Activated CD8-positive, alpha-beta memory T cell treated with anti-CD3 and anti-CD28 coated beads, Interleukin-2, amount 50 U/mL, for 1 hour (primary cell): ENCODE results near the gene TXLNA.

Experiments used
- DNase-seq: peaks from one replicate; pipeline ENCODE4 v3.0.0-alpha.2; 2020; ENCODE audit errors: extremely low read depth

The TXLNA gene

DNA sequence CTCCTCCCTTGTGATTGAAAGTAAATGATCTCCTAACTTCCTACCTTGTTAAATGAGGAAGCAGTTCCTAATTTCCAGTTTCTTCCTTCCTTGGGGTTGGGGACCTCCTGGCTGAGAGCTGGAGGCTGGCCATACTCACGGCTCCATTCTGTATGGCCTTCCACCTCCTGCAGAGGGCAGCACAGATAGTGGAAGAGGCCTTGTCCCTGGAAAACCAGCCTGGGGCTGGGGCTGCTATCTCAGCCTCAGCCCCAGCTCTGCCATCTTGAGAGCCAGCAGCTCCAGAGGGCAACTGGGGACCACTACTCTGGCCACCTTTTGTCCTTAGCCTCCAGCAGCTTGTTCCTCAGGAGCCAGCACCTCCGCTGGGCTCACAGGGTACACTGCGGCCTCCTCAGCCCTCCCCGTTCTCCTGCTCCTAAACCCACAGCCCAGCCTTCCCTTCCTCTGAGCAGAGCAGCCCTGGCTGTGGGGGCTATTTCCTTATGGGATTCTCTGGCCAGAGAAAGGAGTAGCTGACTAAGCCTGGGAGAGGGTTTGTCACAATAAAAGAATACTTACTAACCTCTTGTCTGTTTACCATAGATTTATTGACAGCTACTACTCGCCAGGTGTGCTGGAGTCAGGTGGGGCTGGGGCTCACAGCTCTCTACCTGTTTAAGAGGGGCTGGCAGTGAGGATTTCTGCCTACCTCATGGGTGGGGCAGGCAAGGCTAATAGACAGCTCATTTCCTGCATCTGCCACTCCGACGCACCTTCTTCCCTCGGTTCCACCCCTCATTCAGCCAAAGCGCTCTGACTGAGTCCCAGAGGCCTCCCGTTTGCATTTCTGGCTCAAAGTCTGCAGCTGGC is 36.4 kb downstream of the TXLNA start:
- DNase-seq: no peak

DNA sequence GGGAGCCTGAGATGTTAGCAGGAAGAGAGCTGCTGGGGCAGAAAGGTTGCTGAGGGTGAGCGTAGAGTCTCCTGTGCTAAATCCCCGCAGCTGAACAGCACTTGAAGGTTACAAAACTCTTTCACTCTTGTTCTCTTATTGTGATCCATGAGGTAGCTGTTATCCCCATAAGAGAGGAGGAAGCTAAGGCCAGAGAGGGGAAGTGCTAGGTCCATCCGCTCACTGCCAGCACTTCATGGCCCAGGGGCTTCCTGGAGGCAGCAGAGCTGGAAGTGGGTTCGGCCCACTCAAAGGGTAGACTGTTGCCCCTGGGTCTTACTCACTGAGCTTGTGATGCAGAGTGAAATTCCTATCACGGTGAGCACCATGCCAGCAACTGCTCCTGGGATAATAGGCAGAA is 37.1 kb downstream of the TXLNA start:
- DNase-seq: no peak

DNA sequence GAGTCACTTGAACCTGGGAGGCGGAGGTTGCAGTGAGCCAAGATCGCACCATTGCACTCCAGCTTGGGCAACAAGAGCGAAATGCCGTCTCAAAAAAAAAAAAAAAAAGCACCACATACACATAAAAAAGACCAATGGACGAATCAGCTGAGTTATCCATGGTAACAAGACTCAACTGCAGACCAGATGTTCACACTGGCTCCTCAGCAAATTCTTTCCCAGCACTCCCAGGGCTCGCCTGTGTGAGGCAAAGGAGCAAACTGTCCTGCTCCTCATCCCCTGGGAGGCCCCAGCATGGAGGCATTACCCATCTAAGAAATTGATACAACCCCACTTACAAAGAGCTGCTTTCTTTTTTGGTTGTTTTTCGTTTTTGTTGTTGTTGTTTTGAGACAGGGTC is 39.5 kb downstream of the TXLNA start:
- no peak for DNase-seq

DNA sequence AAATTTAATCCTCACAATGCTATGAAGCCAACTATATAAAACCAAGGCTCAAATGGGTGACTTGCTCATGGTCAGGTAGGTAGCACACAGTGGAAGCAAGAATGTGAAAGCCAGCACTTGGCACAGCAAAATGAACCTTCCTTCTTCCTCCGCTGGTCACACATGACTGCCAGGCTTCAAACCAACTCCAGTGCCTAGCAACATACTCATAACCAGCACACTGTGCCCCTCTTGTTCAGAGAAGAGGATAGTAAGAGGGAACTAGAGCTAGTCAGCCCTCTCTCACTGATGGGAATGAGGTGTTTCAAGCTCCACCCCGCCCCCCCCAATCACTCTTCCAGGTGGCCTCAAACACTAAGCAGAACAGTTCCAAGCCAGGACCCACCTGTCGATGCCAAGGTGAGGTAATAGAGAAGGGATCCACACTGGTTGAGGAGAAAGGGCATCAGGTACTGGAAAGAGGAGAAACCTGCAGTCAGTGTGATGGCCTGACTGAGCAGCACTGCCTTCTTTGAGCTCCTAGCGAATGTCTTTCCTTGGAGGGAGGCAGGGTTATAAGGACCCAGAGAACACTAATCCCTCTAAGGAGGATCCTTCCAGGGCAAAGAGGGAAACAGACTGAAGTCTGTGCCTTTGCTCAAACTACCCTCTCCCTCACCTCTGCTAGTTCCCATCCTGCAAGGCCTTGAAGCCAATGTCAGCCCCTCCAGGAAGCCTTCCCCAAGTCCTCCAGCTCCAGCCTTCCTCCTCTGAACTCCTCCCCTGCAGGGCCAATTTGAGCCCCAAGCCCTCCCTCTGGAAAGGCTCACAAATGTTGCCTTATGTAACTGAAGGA is 41.5 kb downstream of the TXLNA start:
- no peak for DNase-seq

DNA sequence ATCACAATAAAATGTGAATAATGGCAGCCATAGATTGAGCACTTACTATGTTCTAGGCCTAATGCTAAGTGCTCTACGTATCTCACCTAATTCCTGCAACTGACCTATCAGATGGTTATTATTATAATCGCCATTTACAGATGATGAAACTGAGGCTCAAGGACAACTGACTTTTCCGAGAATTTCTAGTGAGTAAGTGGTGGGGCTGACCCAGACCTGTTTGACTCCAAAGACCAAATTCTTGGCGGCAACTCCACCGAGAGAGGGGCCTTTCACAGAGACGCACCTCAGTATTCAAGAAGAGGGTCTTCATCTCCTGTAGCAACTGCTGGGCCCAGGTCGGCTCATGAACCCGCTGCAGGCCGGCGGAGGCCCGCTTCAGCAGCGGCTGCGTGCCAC is 42.1 kb downstream of the TXLNA start:
- no peak for DNase-seq

DNA sequence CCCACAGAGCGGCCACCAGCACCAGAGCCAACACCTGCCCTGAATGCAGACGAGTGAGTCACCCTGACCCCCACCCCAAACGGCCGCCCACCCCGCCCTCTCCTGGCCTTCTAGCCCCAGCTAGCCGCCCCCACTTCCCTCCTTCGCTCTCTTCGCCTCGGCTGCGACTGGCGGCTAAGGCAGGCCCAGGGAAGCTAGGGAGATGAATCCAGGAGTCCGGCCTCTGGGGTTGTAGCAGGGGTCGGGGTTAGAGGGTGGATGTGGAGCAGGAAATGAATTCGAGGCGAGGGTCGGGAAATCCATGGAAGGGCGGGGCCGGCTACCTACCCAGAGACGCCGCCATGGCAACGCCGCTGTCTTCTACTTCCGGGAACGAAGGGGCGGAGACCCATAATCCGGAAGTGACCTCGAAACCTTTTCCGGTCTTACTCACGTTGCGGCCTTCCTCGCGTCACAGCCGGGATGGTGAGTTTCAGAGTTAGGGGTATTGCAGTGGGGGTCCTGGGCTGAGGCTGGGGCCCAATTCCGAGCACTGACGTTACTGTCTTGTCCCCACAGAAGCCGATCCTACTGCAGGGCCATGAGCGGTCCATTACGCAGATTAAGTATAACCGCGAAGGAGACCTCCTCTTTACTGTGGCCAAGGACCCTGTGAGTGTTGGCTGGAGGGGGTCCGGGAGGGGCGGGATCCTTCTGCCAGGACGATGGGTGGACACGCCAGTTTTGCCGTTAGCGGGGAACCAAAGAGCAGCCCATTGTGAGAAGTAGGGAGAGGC is 42.7 kb downstream of the TXLNA start, which contains the start of the genes EIF3I and TMEM234:
Gene EIF3I (plus strand): TSS at position 428 of the 776 bp plus-strand sequence. CDS start 35 bp downstream, at position 463.
Gene TMEM234 (minus strand): TSS at position 374 of the 776 bp plus-strand sequence. CDS start 31 bp downstream, at position 343.
- DNase-seq: peak; percentile 84

DNA sequence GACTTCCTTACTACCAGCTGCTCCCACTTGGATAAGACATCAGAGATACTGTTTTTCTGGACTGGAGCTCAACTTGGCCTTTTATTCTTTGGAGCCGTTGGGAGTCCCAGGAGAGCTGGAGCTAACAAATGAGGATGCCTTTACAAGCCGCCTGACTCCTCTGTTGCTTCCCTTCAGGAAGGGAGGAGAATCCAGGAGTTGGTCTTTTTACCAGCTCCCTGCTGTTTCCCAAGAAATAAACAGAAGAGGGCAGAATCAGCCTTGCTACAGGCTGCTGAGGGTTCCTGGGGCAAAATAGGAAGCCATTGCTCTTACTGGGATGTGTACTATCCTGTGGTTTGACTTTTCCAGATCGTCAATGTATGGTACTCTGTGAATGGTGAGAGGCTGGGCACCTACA is 44.2 kb downstream of the TXLNA start:
- no peak for DNase-seq

DNA sequence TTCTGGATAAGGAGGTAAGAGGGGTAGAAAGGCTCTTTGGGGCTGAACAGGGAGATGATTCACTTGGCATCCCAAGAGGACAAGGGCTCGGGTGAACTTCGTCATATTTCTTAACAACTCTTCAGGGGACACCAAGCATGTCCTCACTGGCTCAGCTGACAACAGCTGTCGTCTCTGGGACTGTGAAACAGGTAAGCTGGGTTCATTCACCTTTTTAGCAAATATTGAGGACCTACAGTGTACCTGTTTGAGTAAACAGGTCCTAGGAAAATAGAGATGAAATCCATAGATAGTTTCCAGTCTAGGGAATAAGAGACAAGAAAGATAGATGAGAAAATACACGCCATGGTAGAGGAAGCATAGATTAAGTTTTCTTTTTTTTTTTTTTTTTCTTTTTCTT is 44.8 kb downstream of the TXLNA start:
- DNase-seq: no peak

DNA sequence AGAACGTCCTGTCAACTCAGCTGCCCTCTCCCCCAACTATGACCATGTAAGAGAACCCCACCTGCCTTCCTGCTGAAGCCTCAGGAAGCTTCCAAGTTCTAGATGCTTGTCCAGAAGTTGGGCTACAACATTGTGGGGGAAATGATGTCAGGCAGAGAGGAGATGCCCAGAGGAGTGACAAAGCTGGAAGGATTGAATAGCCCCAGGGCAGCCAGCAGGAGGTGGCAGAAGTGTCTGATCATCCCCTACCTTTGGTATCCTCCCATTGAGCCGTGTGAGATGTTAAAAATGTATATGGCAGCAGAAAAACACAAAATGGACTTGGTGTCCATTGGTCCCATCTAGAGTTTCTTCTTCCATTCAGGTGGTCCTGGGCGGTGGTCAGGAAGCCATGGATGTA is 49.3 kb downstream of the TXLNA start:
- no peak for DNase-seq

DNA sequence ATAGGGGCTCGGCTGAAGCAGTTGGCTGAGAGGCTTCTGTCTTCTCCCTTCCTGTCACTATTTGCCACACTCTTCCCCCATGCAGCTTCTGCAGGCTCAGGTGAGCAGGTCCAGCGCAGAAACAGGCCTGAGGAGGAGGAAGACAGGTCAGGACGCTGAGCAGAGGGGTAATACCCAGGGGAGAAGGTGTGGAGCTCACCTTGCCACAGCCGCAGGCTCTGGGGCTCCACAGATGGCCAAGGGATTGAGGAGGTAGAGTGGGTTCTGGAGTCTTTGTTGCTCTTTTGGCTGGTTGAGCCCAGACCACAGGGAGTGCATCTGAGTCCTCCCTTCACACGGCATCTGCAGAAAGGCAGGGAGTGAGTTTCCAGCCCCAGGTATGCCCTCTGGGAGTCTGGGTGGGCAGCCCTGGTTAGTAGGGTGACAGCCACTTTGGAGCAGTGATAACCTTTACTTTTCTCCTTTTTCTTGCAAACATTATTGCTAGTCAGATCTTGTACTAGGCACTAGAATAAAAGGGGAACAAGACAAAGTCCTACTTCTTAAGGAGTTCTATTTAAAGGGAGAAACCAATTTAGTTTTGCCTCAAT is 52.5 kb downstream of the TXLNA start:
- DNase-seq: no peak

DNA sequence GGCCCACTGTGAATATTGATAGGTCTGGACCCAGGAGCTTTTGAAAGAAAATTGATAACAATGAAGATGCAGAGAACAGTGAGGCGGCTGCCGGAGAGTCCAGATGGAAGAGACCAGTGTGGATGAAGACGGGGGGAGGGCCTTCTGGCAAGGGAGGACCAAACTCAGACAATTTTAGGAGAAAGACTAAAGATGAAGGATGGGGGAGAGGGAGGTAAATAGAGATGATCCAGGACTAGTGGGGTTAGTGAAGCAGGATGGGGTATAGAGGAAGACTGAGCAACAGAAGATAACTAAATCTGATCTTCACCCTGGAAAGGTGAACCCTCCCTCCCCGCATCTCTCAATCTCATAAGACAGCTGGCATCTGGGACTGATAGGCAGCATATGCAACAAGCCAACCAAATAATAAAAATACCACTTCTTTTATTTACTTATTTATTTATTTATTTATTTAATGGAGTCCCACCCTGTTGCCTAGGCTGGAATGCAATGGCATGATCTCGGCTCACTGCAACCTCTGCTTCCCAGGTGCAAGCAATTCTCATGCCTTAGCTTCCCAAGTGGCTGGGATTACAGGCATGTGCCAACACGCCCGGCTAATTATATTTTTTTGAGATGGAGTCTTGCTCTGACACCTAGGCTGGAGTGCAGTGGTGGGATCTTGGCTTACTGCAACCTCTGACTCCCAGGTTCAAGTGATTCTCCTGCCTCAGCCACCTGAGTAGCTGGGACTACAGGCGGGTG is 53.3 kb downstream of the TXLNA start:
- no peak for DNase-seq

DNA sequence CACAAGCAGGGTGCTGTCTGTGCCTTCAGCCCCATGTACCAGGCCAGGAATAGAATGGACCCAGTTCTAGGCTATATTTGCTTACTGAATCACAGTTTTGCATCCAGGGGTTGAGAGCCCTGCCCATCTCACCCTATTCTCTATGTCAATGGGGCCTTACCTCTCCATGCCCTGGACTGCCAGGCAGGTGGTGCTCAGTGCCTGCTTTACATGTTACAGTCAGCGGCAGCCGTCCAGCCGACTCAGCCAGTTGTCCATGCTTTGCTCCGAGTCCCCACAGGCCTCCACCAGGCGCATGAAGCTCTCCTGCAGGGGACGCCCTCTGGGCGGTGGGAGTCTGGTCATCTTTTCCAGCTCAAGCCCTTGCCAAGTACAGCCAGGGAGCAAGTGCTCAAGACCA is 55.3 kb downstream of the TXLNA start:
- DNase-seq: no peak

DNA sequence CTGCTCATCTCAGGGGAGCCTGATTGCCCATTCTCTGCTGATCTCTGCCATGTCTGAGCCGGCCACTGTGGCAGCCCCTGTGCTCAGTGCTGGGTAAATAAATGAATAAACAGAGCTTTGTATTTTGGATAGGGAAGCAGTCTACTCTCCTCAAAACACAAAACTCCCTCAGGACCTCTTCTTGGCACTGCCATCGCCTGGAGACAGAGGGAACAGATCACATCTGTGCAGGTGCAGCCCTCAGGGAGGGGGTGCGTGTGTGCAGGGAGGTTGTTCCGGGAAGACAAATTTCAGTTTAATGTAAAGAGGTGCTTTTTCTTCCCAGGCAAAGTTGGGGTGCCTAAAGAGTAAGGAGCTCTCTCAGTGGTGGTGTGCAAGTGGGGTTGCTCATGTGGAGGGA is 59.9 kb downstream of the TXLNA start:
- no peak for DNase-seq

DNA sequence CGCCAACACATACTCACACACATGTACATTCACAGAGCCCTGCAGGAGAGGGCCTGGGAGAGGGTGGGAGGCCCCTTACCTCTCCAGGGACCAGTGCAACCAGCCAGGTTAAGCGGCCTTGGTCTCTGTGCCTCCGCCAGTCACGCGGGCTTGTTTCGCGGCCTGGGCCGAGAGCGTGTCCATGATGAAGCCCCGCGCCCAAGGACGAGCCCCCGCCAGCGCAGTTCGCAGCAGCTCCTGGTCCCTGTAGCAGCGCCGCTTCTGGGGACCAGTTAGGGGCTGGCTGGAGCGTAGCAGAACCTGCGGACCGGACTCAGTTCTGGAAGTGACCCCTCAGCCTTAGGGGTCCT is 60.3 kb downstream of the TXLNA start:
- DNase-seq: no peak

DNA sequence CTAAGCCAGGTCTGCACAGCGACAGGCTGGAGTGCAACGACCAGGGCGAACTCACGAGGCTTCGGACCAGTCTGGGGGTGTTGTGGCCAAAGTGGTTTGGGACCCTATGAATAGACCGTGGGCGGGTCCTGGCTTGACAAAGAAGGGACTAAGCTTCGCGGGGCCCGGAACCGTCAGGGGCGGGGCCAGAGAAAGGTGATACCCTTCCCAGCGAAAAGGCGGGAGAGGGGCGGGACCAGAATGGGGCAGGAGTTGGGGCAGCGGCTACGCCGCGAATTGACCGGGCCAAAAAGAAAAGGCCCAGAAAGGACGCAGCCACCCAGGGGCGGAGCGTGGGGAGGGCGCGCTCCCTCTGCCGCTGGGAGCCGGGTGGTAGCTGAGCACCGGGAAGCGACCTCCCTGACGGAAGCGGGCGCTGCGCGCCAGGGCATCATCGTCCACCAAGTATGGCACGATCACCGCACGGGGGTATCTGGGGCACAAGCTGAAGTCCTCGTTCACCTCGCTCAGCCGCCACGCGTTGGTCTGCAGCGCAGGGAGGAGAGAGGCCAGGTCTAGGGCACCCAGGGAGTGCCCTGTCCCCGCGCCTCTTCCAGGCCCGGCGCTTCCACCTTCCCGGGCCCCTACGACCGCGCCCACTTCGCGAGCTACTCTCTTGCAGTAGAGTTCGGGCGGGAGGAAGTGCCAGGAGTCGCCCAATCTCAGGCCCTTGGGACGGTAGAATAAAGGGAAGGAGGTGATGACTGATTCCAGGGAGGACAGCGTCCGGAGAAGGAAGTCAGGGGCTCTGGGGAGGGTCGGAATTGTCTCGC is 60.9 kb downstream of the TXLNA start:
- DNase-seq: no peak

DNA sequence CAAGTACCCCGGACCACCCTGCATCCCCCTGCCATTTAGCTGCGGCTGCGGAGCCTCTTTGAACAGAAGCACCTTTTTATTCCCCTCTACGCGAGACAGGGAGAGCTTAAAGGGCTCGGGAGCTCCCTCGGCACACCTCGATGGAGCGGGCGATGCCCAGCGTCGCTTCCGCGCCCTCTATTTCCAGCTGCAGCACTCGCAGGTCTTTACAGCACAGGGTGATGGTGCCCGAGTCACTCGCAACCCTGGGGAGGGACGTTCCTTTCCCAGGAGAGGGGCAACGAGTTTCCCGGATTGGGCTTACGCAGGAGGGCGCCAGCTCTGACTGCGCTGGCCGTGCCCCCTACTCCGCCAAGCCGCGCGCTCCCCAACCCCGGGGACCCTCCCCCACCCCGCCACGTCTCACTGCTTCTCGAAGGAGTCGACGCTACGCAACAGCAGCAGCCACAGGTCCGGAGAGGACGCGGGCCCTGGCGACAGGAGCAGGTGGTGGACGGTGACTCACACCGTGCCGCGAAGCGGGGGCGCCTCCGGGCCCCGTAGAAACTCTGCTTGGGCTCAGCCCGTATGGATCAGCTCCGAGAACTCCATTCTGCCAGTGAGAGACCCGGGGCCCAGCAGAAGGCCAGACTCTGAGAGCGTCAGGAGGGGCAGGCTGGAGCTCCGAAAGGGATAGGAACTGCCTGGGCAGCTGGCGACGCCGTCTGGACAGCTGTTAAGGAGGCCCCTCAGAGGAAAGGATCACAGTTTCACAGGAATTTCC is 61.7 kb downstream of the TXLNA start:
- DNase-seq: no peak

DNA sequence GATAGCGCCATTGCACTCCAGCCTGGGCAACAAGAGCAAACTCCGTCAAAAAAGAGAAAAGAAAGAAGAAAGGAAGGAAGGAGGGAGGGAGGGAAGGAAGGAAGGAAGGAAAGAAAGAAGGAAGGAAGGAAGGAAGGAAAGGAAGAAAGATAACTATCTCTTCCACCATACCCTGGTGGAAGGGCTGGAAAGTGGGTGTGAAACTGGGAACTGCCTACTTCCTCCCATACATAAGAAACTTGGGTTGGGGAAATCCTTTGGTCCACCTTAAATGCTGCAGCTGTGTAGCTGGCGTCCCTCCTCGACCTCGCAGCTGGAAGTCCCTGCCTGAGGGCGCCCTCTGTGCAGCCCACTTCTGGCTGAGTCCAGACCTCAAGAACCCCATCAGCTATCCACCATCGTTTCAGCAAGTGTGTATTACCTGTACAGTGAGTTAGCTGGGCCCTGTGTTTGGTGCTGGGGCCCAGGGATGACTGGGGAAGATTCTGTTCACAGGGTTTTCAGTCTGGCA is 62.9 kb downstream of the TXLNA start:
- no peak for DNase-seq

DNA sequence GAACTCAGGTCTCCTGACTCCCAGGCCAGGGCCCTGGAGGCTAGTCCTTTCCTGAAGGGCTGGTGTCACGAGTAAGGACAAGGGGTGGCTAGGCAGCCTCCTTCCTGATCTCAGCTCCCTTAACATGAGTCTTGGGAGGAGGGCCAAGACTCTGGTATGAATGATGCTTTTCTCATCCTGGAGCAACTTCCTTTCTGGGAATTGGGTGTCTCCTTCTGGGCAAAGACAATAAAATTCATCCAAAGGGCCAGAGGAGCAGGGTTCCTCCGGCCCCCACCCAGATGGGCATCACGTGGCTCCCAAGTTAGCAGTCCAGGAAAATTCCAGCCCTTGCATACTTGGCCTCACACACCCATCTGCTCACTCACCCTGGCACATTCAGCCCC is 67.4 kb downstream of the TXLNA start, which contains the start of gene FAM167B:
Gene FAM167B (plus strand): TSS at position 335 of the 386 bp plus-strand sequence. CDS start 200 bp downstream, outside the sequence.
- DNase-seq: no peak

DNA sequence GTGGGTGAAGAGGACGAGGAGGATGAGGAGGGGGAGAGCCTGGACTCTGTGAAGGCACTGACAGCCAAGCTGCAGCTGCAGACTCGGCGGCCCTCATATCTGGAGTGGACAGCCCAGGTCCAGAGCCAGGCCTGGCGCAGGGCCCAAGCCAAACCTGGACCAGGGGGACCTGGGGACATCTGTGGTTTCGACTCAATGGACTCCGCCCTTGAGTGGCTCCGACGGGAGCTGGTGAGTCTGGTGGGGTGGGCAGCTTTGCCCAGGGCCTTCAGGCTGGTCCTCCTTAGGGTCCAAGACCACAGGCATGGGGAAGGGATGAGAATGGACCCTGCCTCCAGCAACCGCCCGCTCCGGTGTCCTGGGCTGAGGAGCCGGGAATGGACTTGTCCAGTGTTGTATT is 68.0 kb downstream of the TXLNA start:
- no peak for DNase-seq
